ENCODE measurements around the gene RAPH1. TPM values are rescaled to one million over a fixed set of nuclear protein-coding genes. Genes with fewer than 3 reads are reported as not detected.
"Not testable (repeated sequence)": the region's sequence is repeated elsewhere in the genome, so short reads cannot be mapped to it uniquely, and the experiment has no call there.

RAPH1 gene
- total RNA-seq, 1 donor = 2.8 TPM

GRCh38 chr2:203444738-203445137, 90.4 kb downstream of the RAPH1 start:
- no peaks in the 10 kb centered on the region for H3K9me3 ChIP-seq (ENCODE audit: low read depth, low read length)
- H3K27me3 ChIP-seq (ENCODE audit: insufficient read depth, low read length) = no peaks in the 10 kb centered on the region
- H3K4me1 ChIP-seq (ENCODE audit: insufficient read depth, low read length) = no peaks in the 10 kb centered on the region
- H3K4me3 ChIP-seq (ENCODE audit: low read length) = no peak overlapping the region

- no peaks in the 10 kb centered on the region for H3K27me3 ChIP-seq (ENCODE audit: insufficient read depth, low read length)
- no peaks in the 10 kb centered on the region for H3K4me1 ChIP-seq (ENCODE audit: insufficient read depth, low read length)
- H3K4me3 ChIP-seq (ENCODE audit: low read length) = no peak overlapping the region
- no peaks in the 10 kb centered on the region for H3K9me3 ChIP-seq (ENCODE audit: low read depth, low read length)
Observed at GRCh38 chr2:203442463-203442862, 92.6 kb downstream of the RAPH1 start.

GRCh38 chr2:203441463-203441862, 93.6 kb downstream of the RAPH1 start:
- H3K9me3 ChIP-seq (ENCODE audit: low read depth, low read length) = no peaks in the 10 kb centered on the region
- H3K4me3 ChIP-seq (ENCODE audit: low read length) = no peak overlapping the region
- H3K27me3 ChIP-seq (ENCODE audit: insufficient read depth, low read length) = no peaks in the 10 kb centered on the region
- H3K4me1 ChIP-seq (ENCODE audit: insufficient read depth, low read length) = no peaks in the 10 kb centered on the region

- H3K9me3 ChIP-seq (ENCODE audit: low read depth, low read length) = no peaks in the 10 kb centered on the region
- no peaks in the 10 kb centered on the region for H3K27me3 ChIP-seq (ENCODE audit: insufficient read depth, low read length)
- H3K4me3 ChIP-seq (ENCODE audit: low read length) = no peak overlapping the region
Observed at GRCh38 chr2:203440671-203441070, 94.4 kb downstream of the RAPH1 start.

GRCh38 chr2:203438528-203438927, 96.6 kb downstream of the RAPH1 start:
- H3K4me3 ChIP-seq (ENCODE audit: low read length) = no peak overlapping the region
- H3K27me3 ChIP-seq (ENCODE audit: insufficient read depth, low read length) = no peaks in the 10 kb centered on the region
- no peaks in the 10 kb centered on the region for H3K9me3 ChIP-seq (ENCODE audit: low read depth, low read length)
- H3K4me1 ChIP-seq (ENCODE audit: insufficient read depth, low read length) = no peaks in the 10 kb centered on the region

More at GRCh38 chr2:203440671-203441070, 94.4 kb downstream of the RAPH1 start:
- H3K4me1 ChIP-seq (ENCODE audit: insufficient read depth, low read length) = no peaks in the 10 kb centered on the region

- Histone ChIP-seq H3K9me3 (ENCODE audit: low read depth, low read length) (no peaks in the 10 kb centered on the region), H3K4me1 (ENCODE audit: insufficient read depth, low read length) (no peaks in the 10 kb centered on the region), H3K4me3 (ENCODE audit: low read length) (no peak overlapping the region), H3K27me3 (ENCODE audit: insufficient read depth, low read length) (no peaks in the 10 kb centered on the region)
Observed at GRCh38 chr2:203437511-203437910, 97.6 kb downstream of the RAPH1 start.

- H3K9me3 ChIP-seq (ENCODE audit: low read depth, low read length) = no peaks in the 10 kb centered on the region
- no peaks in the 10 kb centered on the region for H3K4me1 ChIP-seq (ENCODE audit: insufficient read depth, low read length)
- H3K27me3 ChIP-seq (ENCODE audit: insufficient read depth, low read length) = no peaks in the 10 kb centered on the region
- H3K4me3 ChIP-seq (ENCODE audit: low read length) = no peak overlapping the region
Observed at GRCh38 chr2:203436496-203436895, 98.6 kb downstream of the RAPH1 start.

GRCh38 chr2:203432811-203433210, 102.3 kb downstream of the RAPH1 start:
- Histone ChIP-seq H3K4me1 (ENCODE audit: insufficient read depth, low read length) (no peaks in the 10 kb centered on the region), H3K9me3 (ENCODE audit: low read depth, low read length) (no peaks in the 10 kb centered on the region), H3K27me3 (ENCODE audit: insufficient read depth, low read length) (no peaks in the 10 kb centered on the region), H3K4me3 (ENCODE audit: low read length) (no peak overlapping the region)

- Histone ChIP-seq H3K4me3 (ENCODE audit: low read length) (no peak overlapping the region), H3K4me1 (ENCODE audit: insufficient read depth, low read length) (no peaks in the 10 kb centered on the region), H3K27me3 (ENCODE audit: insufficient read depth, low read length) (no peaks in the 10 kb centered on the region), H3K9me3 (ENCODE audit: low read depth, low read length) (no peaks in the 10 kb centered on the region)
Observed at GRCh38 chr2:203431391-203432185, 103.5 kb downstream of the RAPH1 start.

GRCh38 chr2:203429643-203430042, 105.5 kb downstream of the RAPH1 start:
- not testable (repeated sequence) for H3K27me3 ChIP-seq (ENCODE audit: insufficient read depth, low read length); H3K4me3 ChIP-seq (ENCODE audit: low read length); H3K4me1 ChIP-seq (ENCODE audit: insufficient read depth, low read length); H3K9me3 ChIP-seq (ENCODE audit: low read depth, low read length)

- H3K27me3 ChIP-seq (ENCODE audit: insufficient read depth, low read length) = no peaks in the 10 kb centered on the region
- no peaks in the 10 kb centered on the region for H3K9me3 ChIP-seq (ENCODE audit: low read depth, low read length)
- H3K4me1 ChIP-seq (ENCODE audit: insufficient read depth, low read length) = no peaks in the 10 kb centered on the region
- H3K4me3 ChIP-seq (ENCODE audit: low read length) = no peak overlapping the region
Observed at GRCh38 chr2:203427061-203427460, 108.0 kb downstream of the RAPH1 start.

- Histone ChIP-seq H3K4me3 (ENCODE audit: low read length) (no peak overlapping the region), H3K9me3 (ENCODE audit: low read depth, low read length) (no peaks in the 10 kb centered on the region), H3K27me3 (ENCODE audit: insufficient read depth, low read length) (no peaks in the 10 kb centered on the region), H3K4me1 (ENCODE audit: insufficient read depth, low read length) (no peaks in the 10 kb centered on the region)
Observed at GRCh38 chr2:203418271-203418670, 116.8 kb downstream of the RAPH1 start.

GRCh38 chr2:203413796-203414195, 121.3 kb downstream of the RAPH1 start:
- Histone ChIP-seq H3K4me3 (ENCODE audit: low read length) (no peak overlapping the region), H3K9me3 (ENCODE audit: low read depth, low read length) (no peaks in the 10 kb centered on the region), H3K4me1 (ENCODE audit: insufficient read depth, low read length) (no peaks in the 10 kb centered on the region), H3K27me3 (ENCODE audit: insufficient read depth, low read length) (no peaks in the 10 kb centered on the region)

GRCh38 chr2:203412546-203413331, 122.4 kb downstream of the RAPH1 start:
- no peak overlapping the region for H3K4me3 ChIP-seq (ENCODE audit: low read length)
- no peaks in the 10 kb centered on the region for H3K27me3 ChIP-seq (ENCODE audit: insufficient read depth, low read length)
- H3K4me1 ChIP-seq (ENCODE audit: insufficient read depth, low read length) = no peaks in the 10 kb centered on the region
- no peaks in the 10 kb centered on the region for H3K9me3 ChIP-seq (ENCODE audit: low read depth, low read length)

GRCh38 chr2:203407496-203407895, 127.6 kb downstream of the RAPH1 start:
- no peak overlapping the region for H3K4me3 ChIP-seq (ENCODE audit: low read length)
- H3K27me3 ChIP-seq (ENCODE audit: insufficient read depth, low read length) = no peaks in the 10 kb centered on the region
- H3K9me3 ChIP-seq (ENCODE audit: low read depth, low read length) = no peaks in the 10 kb centered on the region
- H3K4me1 ChIP-seq (ENCODE audit: insufficient read depth, low read length) = no peaks in the 10 kb centered on the region
